Measurements from ENCODE around the gene SLC22A23. TPM values are rescaled to one million over a fixed set of nuclear protein-coding genes. Genes with fewer than 3 reads are reported as not detected.
"Not testable (repeated sequence)": the region's sequence is repeated elsewhere in the genome, so short reads cannot be mapped to it uniquely, and the experiment has no call there.

SLC22A23 gene
- total RNA-seq, 4 donors from 2014 or later: 6.2 to 10.8 (median 7.8) TPM

- H3K4me3 ChIP-seq: no peak overlapping the region
- peaks cover 0 to 49% (median 12%) of the 10 kb centered on the region in 3 donors for H3K4me1 ChIP-seq
- WGBS, 2 donors (ENCODE audit: low coverage in 1 of 2): 90 to 100% methylated on average over 2 to 3 of the region's 9 CpGs
- ATAC-seq: no peak
- no peak overlapping the region for H3K27ac ChIP-seq
- no peaks in the 10 kb centered on the region for H3K36me3 ChIP-seq
- H3K9me3 ChIP-seq: no peaks in the 10 kb centered on the region
- no peaks in the 10 kb centered on the region for H3K27me3 ChIP-seq
- TF ChIP-seq CTCF (IDR thresholded peaks at IDR 0.05) (no peak), POLR2A (IDR thresholded peaks at IDR 0.05) (no peak), EP300 (IDR thresholded peaks at IDR 0.05) (no peak)
Observed at GRCh38 chr6:3388786-3389185, 68.1 kb downstream of the SLC22A23 start.

GRCh38 chr6:3386374-3386857 lies 70.4 kb downstream of the SLC22A23 start:
- Histone ChIP-seq H3K27me3 (no peaks in the 10 kb centered on the region), H3K27ac (peak overlapping the region in 3 of 4 donors; percentile 13 to 66 (median 62)), H3K4me3 (no peak overlapping the region), H3K4me1 (peaks cover 0 to 54% (median 12%) of the 10 kb centered on the region in 3 donors), H3K36me3 (no peaks in the 10 kb centered on the region), H3K9me3 (no peaks in the 10 kb centered on the region)
- TF ChIP-seq CTCF (IDR thresholded peaks at IDR 0.05) (no peak), POLR2A (IDR thresholded peaks at IDR 0.05) (no peak), POLR2AphosphoS5 (IDR thresholded peaks at IDR 0.05) (peak; percentile 19), EP300 (IDR thresholded peaks at IDR 0.05) (no peak)
- WGBS, 2 donors (ENCODE audit: low coverage in 1 of 2): no CpG with 5 or more reads among the region's 11 CpGs
- peak; percentile 15 for ATAC-seq

GRCh38 chr6:3385660-3386151 lies 71.1 kb downstream of the SLC22A23 start:
- no peak for TF ChIP-seq POLR2AphosphoS5 (IDR thresholded peaks at IDR 0.05)
- TF ChIP-seq CTCF (IDR thresholded peaks at IDR 0.05): no peak
- TF ChIP-seq POLR2A (IDR thresholded peaks at IDR 0.05): no peak
- no peak for TF ChIP-seq EP300 (IDR thresholded peaks at IDR 0.05)
- Histone ChIP-seq H3K9me3 (no peaks in the 10 kb centered on the region), H3K36me3 (no peaks in the 10 kb centered on the region), H3K4me1 (peaks cover 0 to 56% (median 12%) of the 10 kb centered on the region in 3 donors), H3K27ac (peak overlapping the region in 3 of 4 donors; percentile 50 to 66 (median 62)), H3K4me3 (no peak overlapping the region), H3K27me3 (no peaks in the 10 kb centered on the region)
- peak; percentile 54 for ATAC-seq
- 49% methylated on average over 6 of the region's 6 CpGs; no CpG with 5 or more reads in 1 of the 2 donors for WGBS, 2 donors (ENCODE audit: low coverage in 1 of 2)

DNA sequence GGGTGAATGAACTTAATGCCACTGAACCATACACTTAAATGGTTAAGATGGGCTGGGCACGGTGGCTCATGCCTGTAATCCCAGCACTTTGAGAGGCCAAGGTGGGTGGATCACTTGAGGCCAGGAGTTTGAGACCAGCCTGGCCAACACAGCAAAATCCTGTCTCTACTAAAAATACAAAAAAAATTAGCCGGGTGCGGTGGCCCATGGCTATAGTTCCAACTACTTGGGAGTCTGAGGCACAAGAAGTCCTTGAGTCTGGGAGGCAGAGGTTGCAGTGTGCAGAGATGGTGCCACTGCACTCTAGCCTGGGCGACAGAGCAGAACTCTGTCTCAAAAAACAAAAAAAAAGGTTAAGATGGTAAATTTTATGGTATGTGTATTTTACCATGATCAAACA lies 71.7 kb downstream of the SLC22A23 start:
- Histone ChIP-seq H3K4me1 (peaks cover 0 to 52% (median 8%) of the 10 kb centered on the region in 3 donors), H3K27ac (peak overlapping the region in 3 of 4 donors; percentile 30 to 61 (median 50))
- H3K9me3 ChIP-seq, ATAC-seq, H3K36me3 ChIP-seq, H3K27me3 ChIP-seq, H3K4me3 ChIP-seq: not testable (repeated sequence)
- WGBS, 2 donors (ENCODE audit: low coverage in 1 of 2): 83 to 100% methylated on average over 1 to 2 of the region's 4 CpGs

- WGBS, 2 donors (ENCODE audit: low coverage in 1 of 2): 65 to 82% methylated on average over 9 of the region's 9 CpGs
- TF ChIP-seq EP300 (IDR thresholded peaks at IDR 0.05) (no peak), CTCF (IDR thresholded peaks at IDR 0.05) (no peak), POLR2AphosphoS5 (IDR thresholded peaks at IDR 0.05) (no peak), POLR2A (IDR thresholded peaks at IDR 0.05) (no peak)
- H3K4me1 ChIP-seq: peaks cover 0 to 45% (median 6%) of the 10 kb centered on the region in 3 donors
- H3K4me3 ChIP-seq: no peak overlapping the region
- no peaks in the 10 kb centered on the region for H3K27me3 ChIP-seq
- no peaks in the 10 kb centered on the region for H3K36me3 ChIP-seq
- peak overlapping the region in 3 of 4 donors; percentile 30 to 61 (median 50) for H3K27ac ChIP-seq
- H3K9me3 ChIP-seq: no peaks in the 10 kb centered on the region
- no peak for ATAC-seq
Observed at GRCh38 chr6:3384241-3385143, 72.4 kb downstream of the SLC22A23 start.

All from gastroesophageal sphincter (tissue), 4 donors.